Liver (tissue), 3 donors: ENCODE results near the gene CELF2.

Source experiments
- EGR1 ChIP-seq, 2 donors: IDR thresholded peaks; 2 replicates each; pipeline ENCODE4 v1.6.1; 2016 to 2018; ENCODE audit warnings: antibody characterized with exemption in 2 of 2, low read depth in 2 of 2
- FOXA1 ChIP-seq: IDR thresholded peaks from 2 replicates; pipeline ENCODE4 v1.6.1; 2016; ENCODE audit warnings: antibody characterized with exemption
- GABPA ChIP-seq, 2 donors: IDR thresholded peaks in 1 of 2; conservative IDR thresholded peaks in 1 of 2; 2 replicates each; pipeline ENCODE4 v1.6.1; 2016; ENCODE audit warnings: antibody characterized with exemption in 2 of 2, mild to moderate bottlenecking in 1 of 2, moderate library complexity in 1 of 2
- HNF4G ChIP-seq: IDR thresholded peaks from 2 replicates; pipeline ENCODE4 v1.6.1; 2016; ENCODE audit warnings: antibody characterized with exemption
- JUND ChIP-seq, 2 donors: IDR thresholded peaks; 2 replicates each; pipeline ENCODE4 v1.6.1; 2016; ENCODE audit warnings: antibody characterized with exemption in 2 of 2
- RAD21 ChIP-seq, 2 donors: IDR thresholded peaks; 2 replicates each; pipeline ENCODE4 v1.6.1; 2016; ENCODE audit warnings: antibody characterized with exemption in 2 of 2, mild to moderate bottlenecking in 2 of 2
- SP1 ChIP-seq: IDR thresholded peaks from 2 replicates; pipeline ENCODE4 v1.6.1; 2018; ENCODE audit warnings: antibody characterized with exemption, mild to moderate bottlenecking
- TAF1 ChIP-seq: conservative IDR thresholded peaks from 2 replicates; pipeline ENCODE4 v1.6.1; 2016; ENCODE audit warnings: antibody characterized with exemption, mild to moderate bottlenecking
- YY1 ChIP-seq: IDR thresholded peaks from 2 replicates; pipeline ENCODE4 v1.6.1; 2016; ENCODE audit warnings: antibody characterized with exemption, mild to moderate bottlenecking
- TF ChIP-seq, protein P1 (sequence below): fragments of 150-350 bp; IDR thresholded peaks from 2 replicates; pipeline ENCODE4 v1.5.1; 2017; ENCODE audit warnings: improper control_type of control experiment, low read depth, low read length; ENCODE audit not compliant: missing input control
- TF ChIP-seq, protein P2 (sequence below): IDR thresholded peaks from 2 replicates; pipeline ENCODE4 v1.6.1; 2016; ENCODE audit warnings: antibody characterized with exemption
- TF ChIP-seq, protein P3 (sequence below): IDR thresholded peaks from 2 replicates; pipeline ENCODE4 v1.6.1; 2016; ENCODE audit warnings: antibody characterized with exemption, mild to moderate bottlenecking
- TF ChIP-seq, protein P4 (sequence below): IDR thresholded peaks from 2 replicates; pipeline ENCODE4 v1.6.1; 2016; ENCODE audit warnings: antibody characterized with exemption
- donor health status: healthy.
- donor health status: healthy.

DNA sequence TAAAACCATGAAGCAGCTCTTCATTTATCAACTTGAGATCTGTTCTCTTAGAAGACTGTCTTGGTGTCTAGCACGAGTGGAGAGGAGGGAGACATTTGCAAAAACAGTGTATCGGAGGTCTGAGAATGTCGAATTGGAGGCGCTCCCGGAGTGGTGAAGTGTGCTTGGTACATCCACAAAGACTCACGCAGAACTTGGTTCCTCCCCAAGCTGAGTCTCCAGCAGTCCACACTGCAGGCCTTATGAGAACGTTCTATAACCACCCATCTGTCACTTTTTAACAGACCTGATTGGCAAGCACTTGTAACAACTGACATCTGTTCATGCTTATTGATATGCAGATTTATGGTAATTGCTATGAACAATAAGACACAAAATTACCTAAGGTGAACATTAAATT is 261.6 kb downstream of the CELF2 start:
- TF ChIP-seq, protein P1, sequence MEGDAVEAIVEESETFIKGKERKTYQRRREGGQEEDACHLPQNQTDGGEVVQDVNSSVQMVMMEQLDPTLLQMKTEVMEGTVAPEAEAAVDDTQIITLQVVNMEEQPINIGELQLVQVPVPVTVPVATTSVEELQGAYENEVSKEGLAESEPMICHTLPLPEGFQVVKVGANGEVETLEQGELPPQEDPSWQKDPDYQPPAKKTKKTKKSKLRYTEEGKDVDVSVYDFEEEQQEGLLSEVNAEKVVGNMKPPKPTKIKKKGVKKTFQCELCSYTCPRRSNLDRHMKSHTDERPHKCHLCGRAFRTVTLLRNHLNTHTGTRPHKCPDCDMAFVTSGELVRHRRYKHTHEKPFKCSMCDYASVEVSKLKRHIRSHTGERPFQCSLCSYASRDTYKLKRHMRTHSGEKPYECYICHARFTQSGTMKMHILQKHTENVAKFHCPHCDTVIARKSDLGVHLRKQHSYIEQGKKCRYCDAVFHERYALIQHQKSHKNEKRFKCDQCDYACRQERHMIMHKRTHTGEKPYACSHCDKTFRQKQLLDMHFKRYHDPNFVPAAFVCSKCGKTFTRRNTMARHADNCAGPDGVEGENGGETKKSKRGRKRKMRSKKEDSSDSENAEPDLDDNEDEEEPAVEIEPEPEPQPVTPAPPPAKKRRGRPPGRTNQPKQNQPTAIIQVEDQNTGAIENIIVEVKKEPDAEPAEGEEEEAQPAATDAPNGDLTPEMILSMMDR: no peak
- TF ChIP-seq RAD21 (IDR thresholded peaks at IDR 0.05) (no peak), JUND (IDR thresholded peaks at IDR 0.05) (no peak), HNF4G (no peak), SP1 (no peak), TAF1 (no peak), EGR1 (IDR thresholded peaks at IDR 0.05; ENCODE audit: low read depth in 2 of 2) (no peak), FOXA1 (no peak), YY1 (no peak), GABPA (IDR thresholded peaks at IDR 0.05 in 1 of 2, conservative IDR thresholded peaks at IDR 0.05 in 1 of 2) (no peak)
- TF ChIP-seq, protein P2, sequence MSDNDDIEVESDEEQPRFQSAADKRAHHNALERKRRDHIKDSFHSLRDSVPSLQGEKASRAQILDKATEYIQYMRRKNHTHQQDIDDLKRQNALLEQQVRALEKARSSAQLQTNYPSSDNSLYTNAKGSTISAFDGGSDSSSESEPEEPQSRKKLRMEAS: no peak
- TF ChIP-seq, protein P3, sequence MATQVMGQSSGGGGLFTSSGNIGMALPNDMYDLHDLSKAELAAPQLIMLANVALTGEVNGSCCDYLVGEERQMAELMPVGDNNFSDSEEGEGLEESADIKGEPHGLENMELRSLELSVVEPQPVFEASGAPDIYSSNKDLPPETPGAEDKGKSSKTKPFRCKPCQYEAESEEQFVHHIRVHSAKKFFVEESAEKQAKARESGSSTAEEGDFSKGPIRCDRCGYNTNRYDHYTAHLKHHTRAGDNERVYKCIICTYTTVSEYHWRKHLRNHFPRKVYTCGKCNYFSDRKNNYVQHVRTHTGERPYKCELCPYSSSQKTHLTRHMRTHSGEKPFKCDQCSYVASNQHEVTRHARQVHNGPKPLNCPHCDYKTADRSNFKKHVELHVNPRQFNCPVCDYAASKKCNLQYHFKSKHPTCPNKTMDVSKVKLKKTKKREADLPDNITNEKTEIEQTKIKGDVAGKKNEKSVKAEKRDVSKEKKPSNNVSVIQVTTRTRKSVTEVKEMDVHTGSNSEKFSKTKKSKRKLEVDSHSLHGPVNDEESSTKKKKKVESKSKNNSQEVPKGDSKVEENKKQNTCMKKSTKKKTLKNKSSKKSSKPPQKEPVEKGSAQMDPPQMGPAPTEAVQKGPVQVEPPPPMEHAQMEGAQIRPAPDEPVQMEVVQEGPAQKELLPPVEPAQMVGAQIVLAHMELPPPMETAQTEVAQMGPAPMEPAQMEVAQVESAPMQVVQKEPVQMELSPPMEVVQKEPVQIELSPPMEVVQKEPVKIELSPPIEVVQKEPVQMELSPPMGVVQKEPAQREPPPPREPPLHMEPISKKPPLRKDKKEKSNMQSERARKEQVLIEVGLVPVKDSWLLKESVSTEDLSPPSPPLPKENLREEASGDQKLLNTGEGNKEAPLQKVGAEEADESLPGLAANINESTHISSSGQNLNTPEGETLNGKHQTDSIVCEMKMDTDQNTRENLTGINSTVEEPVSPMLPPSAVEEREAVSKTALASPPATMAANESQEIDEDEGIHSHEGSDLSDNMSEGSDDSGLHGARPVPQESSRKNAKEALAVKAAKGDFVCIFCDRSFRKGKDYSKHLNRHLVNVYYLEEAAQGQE: no peak
- TF ChIP-seq, protein P4, sequence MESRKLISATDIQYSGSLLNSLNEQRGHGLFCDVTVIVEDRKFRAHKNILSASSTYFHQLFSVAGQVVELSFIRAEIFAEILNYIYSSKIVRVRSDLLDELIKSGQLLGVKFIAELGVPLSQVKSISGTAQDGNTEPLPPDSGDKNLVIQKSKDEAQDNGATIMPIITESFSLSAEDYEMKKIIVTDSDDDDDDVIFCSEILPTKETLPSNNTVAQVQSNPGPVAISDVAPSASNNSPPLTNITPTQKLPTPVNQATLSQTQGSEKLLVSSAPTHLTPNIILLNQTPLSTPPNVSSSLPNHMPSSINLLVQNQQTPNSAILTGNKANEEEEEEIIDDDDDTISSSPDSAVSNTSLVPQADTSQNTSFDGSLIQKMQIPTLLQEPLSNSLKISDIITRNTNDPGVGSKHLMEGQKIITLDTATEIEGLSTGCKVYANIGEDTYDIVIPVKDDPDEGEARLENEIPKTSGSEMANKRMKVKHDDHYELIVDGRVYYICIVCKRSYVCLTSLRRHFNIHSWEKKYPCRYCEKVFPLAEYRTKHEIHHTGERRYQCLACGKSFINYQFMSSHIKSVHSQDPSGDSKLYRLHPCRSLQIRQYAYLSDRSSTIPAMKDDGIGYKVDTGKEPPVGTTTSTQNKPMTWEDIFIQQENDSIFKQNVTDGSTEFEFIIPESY: no peak
